HG02852 (cell line): ENCODE data around the gene NPAS4.
"Not testable (repeated sequence)": the region's sequence is repeated elsewhere in the genome, so short reads cannot be mapped to it uniquely, and the experiment has no call there.

Experiments
- ATAC-seq: cut with Tn5 transposase; IDR thresholded peaks from one replicate; pipeline ENCODE4 v1.9.1; 2021; ENCODE audit warnings: mild to moderate bottlenecking, moderate library complexity; ENCODE audit not compliant: unreplicated experiment

NPAS4 gene

DNA sequence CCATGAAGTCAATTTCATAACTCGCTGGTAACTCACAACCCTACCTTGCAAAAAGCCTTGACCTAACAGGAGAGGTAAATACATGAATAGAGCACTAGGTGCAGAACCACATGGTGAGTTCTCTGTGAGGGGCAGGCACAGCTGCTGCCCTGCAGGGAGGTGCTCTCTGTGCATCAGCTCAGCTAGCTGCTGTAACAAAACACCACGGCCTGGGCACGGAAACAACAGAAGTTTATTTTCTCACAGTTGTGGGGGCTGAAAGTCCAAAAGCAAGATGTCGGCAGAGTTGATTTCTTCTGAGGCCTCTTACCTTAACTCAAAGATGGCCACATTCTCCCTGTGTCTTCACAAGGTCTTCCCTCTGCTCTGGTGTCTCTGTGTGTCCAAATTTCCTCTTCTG is 30.8 kb downstream of the NPAS4 start:
- ATAC-seq: no peak

DNA sequence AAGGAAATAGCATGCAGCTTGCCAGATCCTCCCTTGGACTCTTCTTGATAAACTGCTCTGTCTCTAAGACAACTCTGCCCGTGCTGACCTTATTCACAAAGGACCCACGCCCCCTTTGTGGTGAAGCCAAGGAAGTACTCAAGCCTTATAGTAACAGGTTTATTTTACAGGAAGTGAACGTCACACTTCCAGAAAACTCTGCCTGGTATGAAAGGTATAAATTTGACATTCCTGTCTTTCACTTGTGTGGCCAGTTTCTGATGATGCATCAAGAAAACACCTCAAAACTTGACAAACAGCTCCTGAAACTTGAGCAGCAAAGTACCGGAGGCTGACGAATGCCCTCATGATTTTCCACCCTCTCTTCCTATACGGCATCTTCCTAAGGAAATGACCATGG is 33.4 kb downstream of the NPAS4 start:
- no peak for ATAC-seq

DNA sequence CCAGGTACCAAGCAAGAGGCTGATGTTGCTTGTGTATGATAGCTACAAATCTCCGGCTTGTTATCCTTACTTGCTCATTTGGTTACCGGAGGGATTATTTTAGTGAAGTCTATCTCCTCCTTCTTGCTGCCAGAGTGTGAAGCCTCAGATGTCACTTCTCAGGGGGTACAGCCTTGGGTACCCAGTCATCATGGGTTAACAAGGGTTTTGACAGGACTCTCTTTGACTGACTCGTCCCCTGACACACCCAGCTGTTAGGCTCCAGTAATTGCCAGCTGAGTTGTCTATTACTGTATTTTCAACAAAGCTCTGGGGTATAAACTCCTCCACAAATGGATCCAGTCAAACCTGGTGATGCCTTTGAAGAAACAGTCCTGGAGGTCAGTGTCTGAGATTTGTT is 34.0 kb downstream of the NPAS4 start:
- no peak for ATAC-seq

DNA sequence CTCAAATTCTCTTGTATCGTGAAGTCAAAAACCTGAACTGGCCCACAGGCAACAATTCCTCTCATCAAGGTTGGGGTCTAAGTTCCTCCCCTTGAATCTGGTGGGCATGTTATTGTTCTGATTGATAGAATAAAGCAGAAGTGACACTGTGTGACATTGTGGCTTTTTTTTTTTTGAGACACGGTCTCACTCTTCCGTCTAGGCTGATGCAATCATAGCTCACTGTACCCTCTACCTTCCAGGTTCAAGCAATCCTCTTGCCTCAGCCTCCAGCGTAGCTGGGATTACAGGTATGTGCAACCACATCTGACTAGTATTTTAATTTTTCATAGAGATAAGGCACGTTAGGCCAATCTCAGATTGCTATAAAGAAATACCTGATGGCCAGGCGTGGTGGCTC is 37.0 kb downstream of the NPAS4 start:
- no peak for ATAC-seq

DNA sequence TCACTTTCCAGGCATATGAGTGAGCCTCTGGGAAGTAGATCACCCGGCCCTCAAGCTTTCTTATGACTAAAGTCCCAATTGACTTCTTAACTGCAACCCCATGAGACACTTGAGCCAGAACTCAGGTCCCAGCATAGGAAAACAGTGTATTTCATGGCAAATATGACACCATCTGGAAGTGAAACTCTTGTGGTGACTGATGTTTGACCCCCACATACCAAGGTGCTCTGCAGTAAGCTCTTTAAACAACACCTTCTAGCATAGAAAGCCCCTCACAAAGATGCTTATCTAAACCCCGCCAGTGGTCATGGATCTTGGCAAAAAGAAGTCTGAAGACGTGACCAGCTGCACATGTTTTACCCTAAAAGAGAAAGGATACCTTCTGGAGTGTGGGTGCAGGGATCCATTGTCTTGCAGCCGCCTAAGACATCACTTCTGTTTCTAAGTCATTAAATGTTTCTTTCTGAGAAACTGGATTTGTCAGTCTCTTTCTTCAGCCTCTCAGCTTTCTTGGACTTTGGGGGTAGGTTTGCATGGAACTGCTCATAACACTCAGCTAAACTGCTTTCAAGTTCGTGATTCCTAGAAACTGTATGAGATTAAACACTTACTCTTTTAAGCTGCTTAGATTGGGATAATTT is 38.4 kb downstream of the NPAS4 start:
- ATAC-seq: no peak

DNA sequence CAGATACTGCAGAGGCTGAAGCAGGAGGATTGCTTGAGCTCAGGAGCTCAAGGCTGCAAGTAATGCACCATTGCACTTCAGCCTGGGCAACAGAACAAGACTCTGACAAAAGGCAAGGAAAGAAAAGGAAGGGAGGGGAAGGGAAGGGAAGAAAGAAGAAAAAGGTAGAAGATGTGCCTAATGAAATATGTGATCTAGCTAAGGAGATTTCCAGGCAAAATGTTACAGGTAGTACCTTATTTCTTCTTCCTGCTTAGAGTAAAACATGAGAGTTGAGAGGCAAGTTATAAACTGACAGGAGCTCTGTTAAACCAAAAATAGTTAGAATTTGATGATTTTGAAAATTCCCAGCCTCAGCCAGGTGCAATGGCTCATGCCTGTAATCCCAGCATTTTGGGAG is 41.2 kb downstream of the NPAS4 start:
- ATAC-seq: no peak

DNA sequence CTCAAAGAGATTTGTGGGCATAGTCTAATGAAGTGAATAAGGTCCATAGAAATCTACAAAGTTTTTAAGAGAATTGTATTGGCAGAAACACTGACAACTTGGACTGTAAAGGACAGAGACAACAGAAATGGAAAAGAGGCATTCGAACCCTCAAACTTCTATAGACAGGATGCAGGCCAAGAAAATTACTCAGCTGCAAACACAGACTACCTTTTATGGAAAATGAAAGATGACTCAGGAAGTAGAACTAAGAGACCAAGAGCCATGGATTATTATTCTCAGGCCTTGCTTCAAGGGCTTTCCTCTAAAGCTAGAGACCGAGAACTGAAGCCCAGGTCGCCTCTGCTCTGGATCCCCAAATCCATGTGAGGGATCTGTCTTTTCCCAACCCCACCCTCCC is 42.1 kb downstream of the NPAS4 start:
- ATAC-seq: no peak

DNA sequence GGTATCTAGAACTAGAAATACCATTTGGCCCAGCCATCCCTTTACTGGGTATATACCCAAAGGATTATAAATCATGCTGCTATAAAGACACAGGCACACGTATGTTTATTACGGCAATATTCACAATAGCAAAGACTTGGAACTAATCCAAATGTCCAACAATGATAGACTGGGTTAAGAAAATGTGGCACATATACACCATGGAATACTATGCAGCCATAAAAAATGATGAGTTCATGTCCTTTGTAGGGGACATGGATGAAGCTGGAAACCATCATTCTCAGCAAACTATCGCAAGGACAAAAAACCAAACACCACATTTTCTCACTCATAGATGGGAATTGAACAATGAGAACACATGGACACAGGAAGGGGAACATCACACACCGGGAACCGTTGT is 43.3 kb downstream of the NPAS4 start:
- not testable (repeated sequence) for ATAC-seq

DNA sequence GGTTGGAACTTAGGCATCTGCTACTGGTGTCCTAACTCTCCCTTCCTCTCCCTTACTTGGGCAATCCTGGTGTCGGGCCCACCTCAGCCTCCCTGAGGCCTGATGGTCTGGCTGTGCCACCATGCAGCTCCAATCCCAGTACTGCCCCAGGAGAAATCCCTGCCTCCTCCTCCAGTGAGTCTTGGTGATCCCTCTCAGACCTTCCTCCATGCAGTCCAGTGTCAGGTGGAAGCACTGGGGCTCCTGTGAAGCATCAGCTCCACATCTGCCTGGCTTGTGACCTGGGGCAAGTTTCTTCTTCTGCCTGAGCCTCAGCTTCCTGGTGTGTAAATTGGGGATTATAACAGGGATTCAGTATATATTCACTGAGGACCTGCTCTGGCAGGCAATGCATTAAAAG is 44.1 kb downstream of the NPAS4 start:
- no peak for ATAC-seq

DNA sequence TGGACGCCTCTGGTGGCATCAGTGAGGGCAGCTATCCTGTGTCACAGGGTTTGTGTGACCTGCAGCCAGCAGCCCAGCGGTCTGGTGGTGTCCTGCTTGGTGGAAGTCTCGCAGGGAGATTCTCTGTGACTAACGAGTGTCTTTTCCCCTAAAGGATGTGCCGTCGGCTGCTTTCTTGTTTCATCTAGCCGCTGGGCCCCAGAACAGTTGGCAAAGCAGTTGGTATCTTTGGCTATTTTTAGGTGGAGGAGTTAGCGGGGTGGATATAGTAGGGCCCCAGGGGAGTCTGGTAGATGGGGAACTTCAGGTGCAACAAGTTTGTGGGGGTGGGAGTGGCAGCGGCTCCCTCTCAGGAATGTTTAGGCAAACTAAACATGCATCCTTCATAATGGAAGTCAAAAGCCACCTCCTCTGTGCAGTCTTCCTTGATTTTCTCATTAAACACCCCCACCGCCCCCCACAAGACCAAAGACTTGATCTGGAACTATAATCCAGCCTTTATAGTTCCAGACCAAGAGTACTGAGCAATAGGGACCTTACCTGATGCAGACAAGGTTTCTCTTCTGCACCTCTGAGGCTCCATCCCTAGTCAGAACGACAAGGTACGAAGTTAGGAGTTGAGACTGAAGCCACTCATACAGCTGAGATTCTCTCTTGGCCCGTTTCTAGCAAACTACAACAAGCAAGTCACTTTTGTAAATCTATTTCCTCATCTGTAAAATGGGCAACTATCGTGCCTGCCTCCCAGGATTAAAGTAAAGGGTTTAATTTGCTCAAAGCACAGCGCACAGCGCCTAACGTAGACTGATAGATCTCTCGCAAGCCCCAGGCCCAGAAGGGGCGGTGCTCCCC is 44.8 kb downstream of the NPAS4 start:
- no peak for ATAC-seq

DNA sequence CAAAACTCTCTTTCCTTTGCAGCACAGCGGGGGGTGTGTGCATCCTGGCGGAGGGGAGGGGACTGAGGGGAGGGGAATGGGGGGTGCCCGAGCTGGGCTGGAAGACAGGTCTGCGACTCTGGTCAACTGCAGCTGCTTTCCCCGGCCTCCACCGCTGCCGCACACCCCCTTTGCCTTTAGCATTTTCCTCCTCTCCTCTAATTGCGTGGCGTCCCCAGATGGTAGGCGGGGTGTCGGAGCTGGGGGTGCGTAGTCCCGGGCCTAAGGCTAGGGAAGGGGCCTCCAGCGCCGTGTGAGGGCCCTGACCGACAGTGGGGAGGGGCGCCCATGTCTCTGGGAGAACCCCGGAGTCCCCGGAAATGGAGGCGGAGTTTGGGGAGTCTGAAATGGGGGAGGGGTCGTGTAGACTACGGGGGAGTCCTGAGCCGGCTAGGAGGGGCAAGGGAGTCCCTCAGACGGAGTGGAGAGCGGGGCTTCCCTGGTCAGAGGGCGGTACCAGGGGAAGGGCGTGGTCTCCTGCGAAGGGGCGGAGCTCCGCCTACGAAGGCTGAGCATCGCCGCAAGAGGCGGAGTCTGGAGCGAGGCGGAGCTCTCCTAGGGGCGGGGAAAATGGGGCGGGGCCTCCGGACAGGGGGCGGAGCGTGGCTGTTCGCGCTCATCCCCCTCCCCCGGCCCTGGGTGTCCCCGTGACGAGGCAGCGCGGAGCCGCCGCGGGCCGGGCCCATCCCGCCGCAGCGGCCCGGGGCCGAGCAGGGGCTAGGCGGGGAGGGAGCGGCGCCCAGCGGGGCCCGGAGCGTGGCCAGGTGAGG is 45.6 kb downstream of the NPAS4 start, which contains the start of gene PELI3:
TSS of gene PELI3 (plus strand) at position 681 of the 809 bp plus-strand sequence. CDS start 1,224 bp downstream, outside the sequence.
- ATAC-seq: peak; percentile 79

DNA sequence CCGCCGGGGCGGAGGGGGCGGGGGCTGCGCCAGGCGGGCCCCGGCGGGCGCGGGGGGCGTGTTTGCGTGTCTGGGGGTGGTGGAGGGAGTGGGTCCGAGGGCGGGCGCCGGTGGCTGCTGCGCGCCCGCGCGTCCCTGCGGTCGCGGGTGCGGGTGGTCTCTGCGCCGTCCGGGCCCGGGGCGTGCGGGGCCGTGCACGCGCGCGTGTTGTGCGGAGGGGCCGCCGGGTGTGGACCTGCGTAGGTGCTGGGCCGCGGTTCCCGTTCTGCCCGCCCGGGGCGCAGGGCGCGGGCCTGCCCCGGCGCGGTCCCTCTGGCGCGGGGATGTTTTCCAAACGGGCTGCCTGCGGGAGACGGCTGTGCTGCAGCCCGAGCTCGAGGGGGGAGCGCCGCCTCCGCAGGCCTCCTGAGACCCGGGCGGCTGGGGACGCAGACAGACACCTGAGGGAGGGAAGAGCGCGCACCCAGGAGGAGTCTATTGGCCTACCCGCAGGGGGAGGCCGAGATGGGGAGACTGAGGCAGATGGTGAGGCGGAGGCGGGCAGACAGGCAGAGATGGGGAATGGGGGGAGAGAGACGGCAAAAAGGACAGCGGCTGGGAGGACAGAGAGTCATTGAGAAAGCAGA is 46.3 kb downstream of the NPAS4 start:
- ATAC-seq: peak; percentile 38

DNA sequence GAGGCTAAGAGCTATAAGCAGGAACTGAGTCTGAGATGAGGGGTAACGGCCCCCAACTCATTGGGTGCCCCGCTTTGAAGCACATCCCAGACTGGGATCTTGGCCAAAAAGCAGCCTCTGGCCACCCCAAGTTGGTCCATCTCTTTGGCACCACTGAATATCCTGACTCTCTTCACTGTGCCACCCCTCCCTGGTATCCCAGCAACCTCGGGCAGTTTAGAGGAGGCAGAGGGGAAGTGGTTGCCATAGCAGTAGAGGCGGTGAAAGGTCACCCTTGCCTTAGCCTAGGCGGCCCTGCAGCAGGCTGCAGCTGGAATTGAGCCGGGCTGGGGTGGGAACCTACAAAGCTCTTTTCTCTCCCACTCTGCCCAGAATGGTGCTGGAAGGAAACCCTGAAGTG is 46.9 kb downstream of the NPAS4 start:
- no peak for ATAC-seq

DNA sequence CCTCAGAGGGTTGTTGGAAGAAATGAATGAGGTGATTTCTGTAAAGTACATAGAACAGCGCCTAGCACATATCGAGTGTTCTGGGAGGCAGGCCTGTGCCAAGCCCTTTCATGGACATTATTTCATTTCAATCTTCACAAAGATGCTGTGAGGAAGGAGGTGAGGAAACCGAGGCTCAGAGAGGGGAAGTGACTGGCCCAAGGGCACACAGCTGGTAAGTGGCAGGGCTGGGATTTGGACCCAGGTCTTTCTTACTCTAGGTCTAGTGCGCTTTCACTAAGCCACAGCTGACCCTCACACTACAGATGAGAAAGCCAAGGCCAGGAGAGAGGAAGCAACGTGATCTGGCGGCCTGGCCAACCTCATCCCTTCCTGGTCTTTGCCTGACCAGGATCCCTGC is 47.9 kb downstream of the NPAS4 start:
- no peak for ATAC-seq

DNA sequence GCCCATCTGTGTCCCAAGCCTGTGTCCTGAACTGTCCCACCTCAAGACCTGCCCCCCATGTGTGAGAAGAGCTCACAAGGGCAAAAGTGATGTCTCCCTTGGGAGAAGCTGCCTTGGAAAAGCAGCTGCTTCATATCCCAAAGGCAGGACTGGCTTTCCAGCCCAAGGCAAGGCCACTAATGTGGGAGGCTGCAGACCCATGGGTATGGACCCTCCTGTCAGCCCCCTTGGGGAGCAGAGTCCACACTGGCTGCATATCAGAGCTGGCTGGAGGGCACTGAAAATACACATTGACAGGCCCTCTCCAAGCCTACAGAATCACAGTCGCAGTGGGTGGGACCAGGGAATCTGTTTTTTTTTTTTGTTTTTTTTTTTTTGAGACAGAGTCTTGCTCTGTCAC is 48.6 kb downstream of the NPAS4 start:
- ATAC-seq: no peak

DNA sequence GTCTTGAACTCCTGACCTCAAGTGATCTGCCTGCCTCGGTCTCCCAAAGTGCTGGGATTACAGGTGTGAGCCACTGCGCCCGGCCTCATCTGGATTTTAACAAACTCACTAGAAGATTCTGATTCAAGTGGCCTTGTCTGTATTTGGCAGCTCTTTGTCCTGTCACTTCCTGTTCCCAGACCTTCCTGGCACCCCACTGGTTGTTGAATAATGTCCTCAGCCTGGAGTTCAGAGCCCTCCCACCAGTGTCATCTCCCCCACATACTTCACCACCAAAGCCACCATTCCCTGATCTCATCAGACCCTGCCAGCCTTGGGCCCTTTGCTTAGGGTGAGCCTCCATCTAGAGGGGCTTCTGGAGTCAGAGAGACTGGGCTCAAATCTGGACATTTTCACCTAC is 49.2 kb downstream of the NPAS4 start:
- ATAC-seq: no peak

DNA sequence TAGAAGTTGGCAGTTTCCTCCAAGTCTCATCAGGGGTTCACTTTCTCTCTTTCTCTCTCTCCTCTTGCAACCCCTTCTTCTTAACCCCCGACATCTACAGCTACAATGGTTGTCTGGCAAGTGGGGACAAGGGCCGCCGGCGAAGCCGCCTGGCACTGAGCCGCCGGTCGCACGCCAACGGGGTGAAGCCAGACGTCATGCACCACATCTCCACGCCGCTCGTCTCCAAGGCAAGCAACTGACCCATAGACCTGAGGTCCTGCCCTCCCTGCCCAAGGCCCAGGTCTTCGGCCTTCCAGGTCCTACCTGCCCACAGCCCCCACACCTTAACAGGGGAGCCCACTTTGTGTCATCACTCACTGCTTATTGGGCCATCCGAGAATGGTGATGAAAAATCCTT is 50.3 kb downstream of the NPAS4 start:
- no peak for ATAC-seq

DNA sequence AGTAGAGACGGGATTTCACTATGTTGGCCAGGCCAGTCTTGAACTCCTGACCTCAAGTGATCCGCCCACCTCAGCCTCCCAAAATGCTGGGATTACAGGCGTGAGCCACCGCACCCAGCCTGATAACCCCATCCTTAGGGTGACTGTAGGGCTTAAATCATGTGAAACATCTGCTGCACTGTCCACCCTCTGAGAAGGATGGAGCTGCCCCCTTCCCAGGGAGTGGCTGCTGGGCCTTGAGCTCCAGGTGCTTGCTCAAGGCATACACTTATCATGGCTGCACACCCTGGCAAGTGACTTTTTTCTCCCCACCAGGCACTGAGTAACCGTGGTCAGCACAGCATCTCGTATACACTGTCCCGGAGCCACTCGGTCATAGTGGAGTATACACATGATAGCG is 51.2 kb downstream of the NPAS4 start:
- no peak for ATAC-seq

DNA sequence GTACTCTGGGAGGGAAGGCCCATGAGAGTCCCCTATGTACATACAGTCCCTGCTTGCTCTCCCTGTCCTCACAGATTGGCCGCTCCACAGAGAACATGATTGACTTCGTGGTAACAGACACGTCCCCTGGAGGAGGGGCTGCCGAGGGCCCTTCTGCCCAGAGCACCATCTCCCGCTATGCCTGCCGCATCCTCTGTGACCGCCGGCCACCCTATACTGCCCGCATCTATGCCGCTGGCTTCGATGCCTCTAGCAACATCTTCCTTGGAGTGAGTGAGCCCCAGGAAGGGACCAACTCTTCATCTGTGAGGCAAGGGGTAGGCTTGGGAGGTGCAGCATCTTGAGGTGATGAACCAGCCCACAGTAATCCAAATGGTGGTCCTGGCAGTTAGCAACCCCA is 52.3 kb downstream of the NPAS4 start:
- ATAC-seq: no peak

DNA sequence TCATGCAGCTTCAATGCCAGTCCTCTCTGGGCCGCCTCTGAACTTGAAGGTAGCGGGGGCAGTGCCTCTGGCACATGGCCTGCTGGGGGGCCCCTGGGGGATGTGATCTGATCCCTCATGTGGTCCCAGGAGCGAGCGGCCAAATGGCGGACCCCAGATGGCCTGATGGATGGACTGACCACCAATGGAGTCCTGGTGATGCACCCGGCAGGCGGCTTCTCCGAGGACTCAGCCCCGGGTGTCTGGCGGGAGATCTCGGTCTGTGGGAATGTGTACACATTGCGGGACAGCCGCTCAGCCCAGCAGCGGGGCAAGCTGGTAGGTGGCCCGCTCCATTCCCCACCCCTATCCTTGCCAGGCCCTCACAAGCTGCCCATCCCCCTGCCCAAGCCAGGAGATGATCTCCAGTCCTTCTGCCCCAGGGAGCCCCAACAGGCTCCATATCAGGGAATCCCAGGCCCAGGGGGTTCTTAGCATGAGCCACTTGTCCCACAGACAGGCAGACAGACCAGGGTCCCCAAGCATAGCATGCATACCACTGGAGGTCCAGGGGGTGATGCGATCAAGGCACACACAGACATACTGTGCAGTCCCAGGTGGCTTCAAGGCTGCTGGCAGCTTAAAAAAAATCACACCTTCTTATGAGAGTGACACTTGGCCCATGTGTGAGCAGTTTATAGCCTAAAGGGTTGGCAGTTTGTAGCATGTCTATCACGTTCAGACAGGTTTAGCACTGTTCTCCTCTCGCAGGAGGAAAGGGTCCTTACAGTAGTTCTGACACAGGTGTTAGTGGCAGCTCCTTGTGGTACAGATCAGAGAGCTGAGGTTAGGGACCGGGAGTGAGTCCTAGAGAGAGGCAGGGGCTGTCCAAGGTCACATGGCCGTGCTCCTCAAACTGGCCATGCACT is 53.0 kb downstream of the NPAS4 start:
- ATAC-seq: no peak
